Measurements from ENCODE around the gene PHC2. TPM values are rescaled to one million over a fixed set of nuclear protein-coding genes. Genes with fewer than 3 reads are reported as not detected.
A peak's percentile ranks its signal among the peaks of the same experiment; 100 is the strongest.

Gene PHC2
- total RNA-seq, 6 experiments from 2014 or later, result 49.3 to 86.5 (median 66.8) TPM

DNA sequence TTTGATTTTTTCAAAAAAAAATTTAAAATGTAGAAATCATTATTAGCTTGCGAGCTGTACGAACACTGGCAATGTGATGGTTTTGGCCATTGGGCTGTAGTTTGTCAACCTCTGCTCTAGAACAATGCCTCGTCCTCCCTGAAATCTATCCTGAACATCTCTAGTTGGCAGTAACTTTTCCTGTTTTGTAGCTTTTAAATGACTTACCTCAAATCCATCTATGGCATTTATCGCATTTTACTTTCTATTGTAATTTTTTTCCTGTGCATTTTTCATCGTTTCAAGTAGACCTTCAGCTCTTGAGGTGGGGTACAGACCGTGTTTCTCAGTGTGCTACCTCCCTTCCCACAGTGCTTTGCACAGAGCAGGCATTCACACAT lies 79.6 kb downstream of the PHC2 start:
- Histone ChIP-seq H3K9me3 (no peaks in the 10 kb centered on the region), H3K4me1 (peaks cover 0 to 22% (median 0%) of the 10 kb centered on the region in 4 donors), H3K4me3 (no peak overlapping the region), H3K27me3 (no peaks in the 10 kb centered on the region), H3K27ac (no peak overlapping the region), H3K36me3 (no peaks in the 10 kb centered on the region)
- DNase-seq, result no peak
- no peak for ATAC-seq
- 95% methylated on average over 6 of the region's 6 CpGs for WGBS (ENCODE audit: insufficient coverage, low coverage, low lambda C conversion rate, missing lambda C conversion rate)
- intact Hi-C loops (cut with DNase I), result no loop called here
- TF ChIP-seq, protein P1, sequence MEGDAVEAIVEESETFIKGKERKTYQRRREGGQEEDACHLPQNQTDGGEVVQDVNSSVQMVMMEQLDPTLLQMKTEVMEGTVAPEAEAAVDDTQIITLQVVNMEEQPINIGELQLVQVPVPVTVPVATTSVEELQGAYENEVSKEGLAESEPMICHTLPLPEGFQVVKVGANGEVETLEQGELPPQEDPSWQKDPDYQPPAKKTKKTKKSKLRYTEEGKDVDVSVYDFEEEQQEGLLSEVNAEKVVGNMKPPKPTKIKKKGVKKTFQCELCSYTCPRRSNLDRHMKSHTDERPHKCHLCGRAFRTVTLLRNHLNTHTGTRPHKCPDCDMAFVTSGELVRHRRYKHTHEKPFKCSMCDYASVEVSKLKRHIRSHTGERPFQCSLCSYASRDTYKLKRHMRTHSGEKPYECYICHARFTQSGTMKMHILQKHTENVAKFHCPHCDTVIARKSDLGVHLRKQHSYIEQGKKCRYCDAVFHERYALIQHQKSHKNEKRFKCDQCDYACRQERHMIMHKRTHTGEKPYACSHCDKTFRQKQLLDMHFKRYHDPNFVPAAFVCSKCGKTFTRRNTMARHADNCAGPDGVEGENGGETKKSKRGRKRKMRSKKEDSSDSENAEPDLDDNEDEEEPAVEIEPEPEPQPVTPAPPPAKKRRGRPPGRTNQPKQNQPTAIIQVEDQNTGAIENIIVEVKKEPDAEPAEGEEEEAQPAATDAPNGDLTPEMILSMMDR (IDR thresholded peaks at IDR 0.05), result no peak
- no peak for TF ChIP-seq POLR2A (IDR thresholded peaks at IDR 0.05)

DNA sequence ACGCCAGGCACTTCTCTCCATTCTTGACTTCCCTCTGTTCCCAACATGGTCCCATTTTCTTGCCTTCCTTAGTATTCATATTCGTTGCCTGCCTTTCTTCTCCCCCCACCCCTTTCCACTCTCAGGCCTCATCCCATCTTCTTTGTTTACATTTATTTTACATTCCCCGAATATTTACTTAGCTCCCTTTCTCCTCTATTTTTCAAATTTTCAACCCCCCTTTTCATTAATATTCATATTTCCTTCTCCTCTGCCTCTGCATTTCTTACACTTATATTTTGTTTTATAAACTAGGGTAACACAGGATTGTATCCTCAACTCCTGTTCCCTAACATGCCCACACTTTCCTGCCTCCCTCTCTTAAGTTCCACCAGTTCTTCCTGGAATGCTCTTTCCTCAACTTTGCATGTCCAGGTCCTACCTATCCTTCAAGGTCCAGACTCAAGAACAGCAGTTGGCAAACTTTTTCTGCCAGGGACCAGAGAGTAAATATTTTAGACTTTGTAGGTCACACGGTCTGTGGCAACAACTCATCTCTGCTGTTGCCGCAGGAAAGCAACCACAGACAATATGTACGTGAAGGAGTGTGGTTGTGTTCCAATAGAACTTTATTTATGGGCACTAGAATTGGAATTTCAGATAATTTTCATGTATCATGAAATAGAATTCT lies 80.1 kb downstream of the PHC2 start:
- DNase-seq (no peak), ATAC-seq (no peak)
- Histone ChIP-seq H3K4me1 (peaks cover 0 to 27% (median under 1%) of the 10 kb centered on the region in 4 donors), H3K36me3 (no peaks in the 10 kb centered on the region), H3K27ac (peak overlapping the region in 2 of 3 donors; percentile 73 to 85), H3K27me3 (no peaks in the 10 kb centered on the region), H3K9me3 (no peaks in the 10 kb centered on the region), H3K4me3 (peak overlapping the region; percentile 61 to 81 (median 63))
- intact Hi-C loops (cut with DNase I), result no loop called here
- 33% methylated on average over 6 of the region's 6 CpGs for WGBS (ENCODE audit: insufficient coverage, low coverage, low lambda C conversion rate, missing lambda C conversion rate)
- no peak for TF ChIP-seq POLR2A (IDR thresholded peaks at IDR 0.05)
- TF ChIP-seq, protein P1 (IDR thresholded peaks at IDR 0.05), result no peak

DNA sequence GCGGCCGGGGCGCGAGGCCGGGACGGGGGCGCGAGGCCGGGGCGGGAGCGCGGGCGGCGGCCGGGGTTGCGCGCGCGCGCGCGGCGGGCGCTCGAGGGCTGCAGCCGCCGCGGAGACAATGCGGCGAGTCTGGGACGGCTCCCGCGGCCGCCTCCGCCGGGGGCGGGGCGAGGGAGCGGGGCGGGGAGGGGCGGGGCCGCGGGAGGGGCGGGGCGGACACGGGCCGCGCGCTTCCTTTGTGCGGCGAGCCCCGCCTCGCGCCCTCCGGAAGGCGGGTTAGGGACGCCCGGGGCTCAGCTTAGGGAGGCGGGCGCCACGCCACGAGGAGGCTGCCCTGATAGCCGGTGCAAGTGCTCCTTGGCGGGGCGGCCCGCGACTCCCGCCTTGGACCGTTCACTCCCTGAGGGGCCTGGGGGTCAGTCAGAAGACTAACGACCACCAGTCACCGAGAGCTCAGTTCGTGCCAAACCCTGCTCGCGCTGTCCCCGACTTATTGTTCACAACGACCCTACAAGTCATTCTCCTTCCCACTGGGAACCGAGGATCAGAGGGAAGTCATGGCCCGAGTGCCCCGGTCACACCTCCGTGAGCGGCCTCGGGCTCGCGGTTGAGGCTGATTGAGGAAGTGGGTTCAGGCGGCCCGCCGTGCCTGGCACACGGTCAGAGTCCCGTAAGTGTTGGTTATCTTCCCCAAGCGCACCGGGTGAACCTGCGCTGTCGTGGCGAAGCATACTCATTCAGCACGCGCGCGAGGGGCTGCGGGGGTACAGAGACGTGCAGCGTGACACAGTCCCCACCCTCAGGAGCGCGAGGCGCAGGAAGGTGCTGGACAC lies 80.9 kb downstream of the PHC2 start:
- TF ChIP-seq POLR2A (IDR thresholded peaks at IDR 0.05), result peak; percentile 86
- TF ChIP-seq, protein P1 (IDR thresholded peaks at IDR 0.05), result no peak
- intact Hi-C loops (cut with DNase I), result no loop called here
- no peaks in the 10 kb centered on the region for H3K9me3 ChIP-seq
- H3K27ac ChIP-seq, result peak overlapping the region; percentile 73 to 97 (median 85)
- H3K27me3 ChIP-seq, result no peaks in the 10 kb centered on the region
- H3K36me3 ChIP-seq, result no peaks in the 10 kb centered on the region
- 0% methylated on average over 25 of the region's 104 CpGs for WGBS (ENCODE audit: insufficient coverage, low coverage, low lambda C conversion rate, missing lambda C conversion rate)
- ATAC-seq (peak; percentile 75 to 88 (median 82)), DNase-seq (peak; percentile 92 to 93 (median 93))
- peaks cover 0 to 35% (median 4%) of the 10 kb centered on the region in 4 donors for H3K4me1 ChIP-seq
- peak overlapping the region; percentile 61 to 90 (median 63) for H3K4me3 ChIP-seq

DNA sequence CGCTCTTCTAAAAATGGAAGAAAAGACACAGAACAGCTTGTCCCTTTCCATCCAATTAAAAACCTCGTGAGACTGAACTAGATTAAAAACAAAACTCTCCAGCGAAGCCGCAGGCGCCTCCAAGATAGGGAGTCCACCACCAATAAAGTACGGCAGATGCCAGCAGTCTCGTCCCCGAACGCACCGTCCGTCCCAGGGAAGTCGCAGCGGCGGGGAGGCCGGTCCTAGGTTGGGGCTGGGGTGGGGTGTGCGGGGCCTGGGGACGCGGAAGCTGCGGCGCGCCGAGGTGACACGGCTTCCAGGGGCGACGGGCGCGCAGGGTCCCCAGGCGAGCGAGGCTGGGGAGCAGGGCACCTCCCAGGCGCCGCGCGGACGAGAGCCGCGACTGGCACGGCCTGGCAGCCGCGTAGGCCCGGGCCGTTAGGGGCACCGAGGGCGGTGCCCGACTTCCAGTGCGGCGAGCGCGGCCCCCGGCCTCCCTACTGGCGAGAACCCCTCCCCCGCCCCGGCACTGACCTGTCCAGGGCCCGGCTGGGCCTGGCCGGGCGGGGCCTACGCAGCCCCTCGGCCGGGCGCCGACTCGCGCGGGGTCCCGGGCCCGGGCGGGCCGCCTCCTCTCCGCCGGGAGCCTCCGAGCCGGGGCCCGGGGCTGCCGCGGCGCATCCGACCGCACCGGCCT lies 81.7 kb downstream of the PHC2 start:
- intact Hi-C loops (cut with DNase I), result no loop called here
- ATAC-seq (peak; percentile 1 to 35 (median 28)), DNase-seq (peak; percentile 71 to 81 (median 76))
- Histone ChIP-seq H3K4me3 (peak overlapping the region; percentile 85 to 90 (median 87)), H3K27ac (peak overlapping the region; percentile 97), H3K27me3 (no peaks in the 10 kb centered on the region), H3K4me1 (peaks cover 0 to 42% (median 12%) of the 10 kb centered on the region in 4 donors), H3K9me3 (no peaks in the 10 kb centered on the region), H3K36me3 (no peaks in the 10 kb centered on the region)
- TF ChIP-seq POLR2A (IDR thresholded peaks at IDR 0.05), result peak; percentile 15
- TF ChIP-seq, protein P1 (IDR thresholded peaks at IDR 0.05), result no peak
- 0% methylated on average over 15 of the region's 78 CpGs for WGBS (ENCODE audit: insufficient coverage, low coverage, low lambda C conversion rate, missing lambda C conversion rate)
